ENCODE results near the gene CRTC3. TPM values are rescaled to one million over a fixed set of nuclear protein-coding genes. Genes with fewer than 3 reads are reported as not detected.

The CRTC3 gene
- total and polyA plus RNA-seq, 2 of the 4 experiments (the other 2 are of a cell fraction) = 4.7 to 14.8 TPM

DNA sequence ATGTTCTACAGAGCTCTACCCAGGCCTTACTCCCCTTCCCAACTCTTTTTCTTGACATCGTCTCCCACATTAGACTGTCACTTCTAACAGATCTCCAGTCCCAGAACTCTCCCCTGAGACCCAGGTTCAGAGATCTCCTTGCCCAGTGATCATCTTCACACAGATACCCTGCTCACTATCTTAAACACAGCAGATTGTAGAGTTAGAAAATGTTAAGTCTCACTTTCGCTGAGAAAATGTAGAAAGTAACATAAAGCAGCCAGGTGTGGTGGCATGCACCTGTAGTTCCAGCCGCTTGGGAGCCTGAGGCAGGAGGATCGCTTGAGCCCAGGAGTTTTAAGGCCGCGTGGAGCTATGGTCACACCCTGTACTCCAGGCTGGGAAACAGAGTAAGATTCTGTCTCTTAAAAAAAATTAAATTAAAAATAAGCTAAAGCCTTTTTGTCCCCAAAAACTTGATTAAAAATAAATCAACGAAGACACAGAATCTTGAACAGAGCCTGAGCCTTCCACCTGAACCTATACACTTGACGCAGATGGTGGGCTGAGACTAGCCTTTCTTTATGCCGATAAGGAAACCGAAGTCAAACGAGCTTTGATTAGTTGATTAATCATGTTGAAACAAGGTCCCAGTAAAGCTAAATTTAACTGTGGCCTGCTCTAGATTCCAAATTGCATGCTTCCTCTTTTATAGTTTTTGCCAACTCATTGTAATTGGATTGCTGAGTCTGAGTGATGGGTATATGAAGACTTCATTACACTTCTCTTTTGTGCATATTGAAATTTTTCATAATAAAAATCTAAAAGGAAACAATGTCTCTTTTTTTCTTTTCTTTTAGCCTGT lies 156.1 kb downstream of the CRTC3 start:
- no peaks in the 10 kb centered on the region for H3K9me3 ChIP-seq (ENCODE audit: control insufficient read depth, insufficient read depth, low read length)
- no peak overlapping the region for H3K4me2 ChIP-seq (ENCODE audit: low read depth, low read length)
- no peak overlapping the region for H2BK20ac ChIP-seq (ENCODE audit: low read depth, low read length)
- no peak overlapping the region for H4K91ac ChIP-seq (ENCODE audit: insufficient read depth, low read depth, low read length)
- dilution Hi-C loops (cut with HindIII; ENCODE audit: low sequenced_read_pairs, unreplicated experiment) (no loop called here), intact Hi-C loops (cut with micrococcal nuclease) (no loop called here), in situ Hi-C loops (cut with MboI; ENCODE audit: low sequenced_read_pairs) (no loop called here)
- H3K4me1 ChIP-seq (ENCODE audit: control insufficient read depth, insufficient read depth, low read length) = peaks cover 13% of the 10 kb centered on the region
- 0 out of 2 replicates have a peak overlapping the region, but pooled peaks have one; percentile 9 for H3K4ac ChIP-seq (ENCODE audit: low read depth, low read length)
- no peak overlapping the region for H3K27ac ChIP-seq (ENCODE audit: insufficient read depth, low read length)
- ATAC-seq (ENCODE audit: low read depth) (no peak), DNase-seq (no peak)
- H3K23ac ChIP-seq (ENCODE audit: low read depth, low read length) = no peak overlapping the region
- no peak overlapping the region for H3K4me3 ChIP-seq (ENCODE audit: insufficient read depth, low read depth, low read length)
- H2BK15ac ChIP-seq (ENCODE audit: low read depth, low read length) = no peak overlapping the region
- peaks cover 6% of the 10 kb centered on the region; the same call in 1 of the 2 replicates for H3K9me1 ChIP-seq (ENCODE audit: insufficient read depth, low read length)
- no peak overlapping the region for H3K14ac ChIP-seq (replicated peaks; ENCODE audit: low read depth, low read length)
- no peaks in the 10 kb centered on the region for H3K79me1 ChIP-seq (ENCODE audit: low read depth in 1 of 2, low read length in 2 of 2)
- no peak overlapping the region for H2BK5ac ChIP-seq (ENCODE audit: low read depth, low read length, poor library complexity, severe bottlenecking)
- no peak overlapping the region for H2AK5ac ChIP-seq (ENCODE audit: low read depth, low read length)
- H3K36me3 ChIP-seq (ENCODE audit: control insufficient read depth, insufficient read depth, low read length) = no peaks in the 10 kb centered on the region
- H2AFZ ChIP-seq (replicated peaks; ENCODE audit: low read length, poor library complexity) = no peak overlapping the region
- ChIA-PET POLR2A (ENCODE audit: unreplicated experiment) (no interaction called here), CTCF (interaction anchor here (1.6 kb wide), 1 partner anchor 38 kb away, joined by 4 read pairs; no protein-coding TSS in a partner anchor)
- no peaks in the 10 kb centered on the region for H4K20me1 ChIP-seq (ENCODE audit: insufficient read depth, low read length)
- no peak overlapping the region for H2BK120ac ChIP-seq (ENCODE audit: low read depth, low read length)
- H3K9ac ChIP-seq (ENCODE audit: low read depth, low read length) = no peak overlapping the region
- no peaks in the 10 kb centered on the region for H3K27me3 ChIP-seq (ENCODE audit: control insufficient read depth, insufficient read depth, low read length)
- WGBS, 2 experiments (ENCODE audit: extremely low coverage in 2 of 2, insufficient read length in 1 of 2) = no CpG with 5 or more reads among the region's 11 CpGs
- no peak overlapping the region for H4K8ac ChIP-seq (ENCODE audit: low read depth in 2 of 2, low read length in 2 of 2)
- H2AK9ac ChIP-seq (replicated peaks; ENCODE audit: low read depth, low read length, poor library complexity) = no peak overlapping the region
- TF ChIP-seq, protein P1, sequence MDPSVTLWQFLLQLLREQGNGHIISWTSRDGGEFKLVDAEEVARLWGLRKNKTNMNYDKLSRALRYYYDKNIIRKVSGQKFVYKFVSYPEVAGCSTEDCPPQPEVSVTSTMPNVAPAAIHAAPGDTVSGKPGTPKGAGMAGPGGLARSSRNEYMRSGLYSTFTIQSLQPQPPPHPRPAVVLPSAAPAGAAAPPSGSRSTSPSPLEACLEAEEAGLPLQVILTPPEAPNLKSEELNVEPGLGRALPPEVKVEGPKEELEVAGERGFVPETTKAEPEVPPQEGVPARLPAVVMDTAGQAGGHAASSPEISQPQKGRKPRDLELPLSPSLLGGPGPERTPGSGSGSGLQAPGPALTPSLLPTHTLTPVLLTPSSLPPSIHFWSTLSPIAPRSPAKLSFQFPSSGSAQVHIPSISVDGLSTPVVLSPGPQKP (IDR thresholded peaks at IDR 0.05; ENCODE audit: borderline replicate concordance, low read depth, low read length) = no peak
- no peak for TF ChIP-seq MAFK (IDR thresholded peaks at IDR 0.05; ENCODE audit: low read depth, low read length)
- no peak overlapping the region for H4K5ac ChIP-seq (ENCODE audit: low read depth, low read length)
- no peak overlapping the region for H3K18ac ChIP-seq (ENCODE audit: low read depth, low read length)
- no TSS peak for BruUV-seq (replicated peaks)
- no peak overlapping the region for H3K56ac ChIP-seq (ENCODE audit: extremely low read depth, insufficient read depth, low read length)
